ENCODE results near the gene FNBP1.
"Not testable (repeated sequence)": the region's sequence is repeated elsewhere in the genome, so short reads cannot be mapped to it uniquely, and the experiment has no call there.

Gene FNBP1

DNA sequence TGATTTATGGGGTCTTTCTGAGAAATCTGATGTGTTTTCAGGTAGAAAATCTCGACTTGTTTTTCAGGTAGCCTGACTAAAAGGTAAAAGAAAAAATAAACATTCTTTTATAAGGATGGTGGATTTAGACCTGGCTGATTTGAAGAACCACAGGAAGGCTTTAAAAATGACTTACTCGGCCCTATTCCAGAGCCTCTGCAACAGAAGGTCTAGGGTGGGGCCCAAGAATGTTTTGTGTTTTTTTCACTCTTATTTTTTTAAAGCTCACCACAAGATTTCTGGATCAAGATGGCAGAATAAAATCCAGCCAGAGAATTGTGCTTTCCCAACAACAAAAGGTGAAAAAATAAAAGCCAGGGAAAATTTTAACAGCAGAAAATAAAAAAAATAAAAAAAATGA is 59.1 kb downstream of the FNBP1 start:
- TF ChIP-seq EZH2 (optimal IDR thresholded peaks at IDR 0.05; ENCODE audit: low read depth, low read length): no peak
- no peak for TF ChIP-seq EZH2phosphoT487 (IDR thresholded peaks at IDR 0.05; ENCODE audit: low read length)
- TF ChIP-seq, protein P1, sequence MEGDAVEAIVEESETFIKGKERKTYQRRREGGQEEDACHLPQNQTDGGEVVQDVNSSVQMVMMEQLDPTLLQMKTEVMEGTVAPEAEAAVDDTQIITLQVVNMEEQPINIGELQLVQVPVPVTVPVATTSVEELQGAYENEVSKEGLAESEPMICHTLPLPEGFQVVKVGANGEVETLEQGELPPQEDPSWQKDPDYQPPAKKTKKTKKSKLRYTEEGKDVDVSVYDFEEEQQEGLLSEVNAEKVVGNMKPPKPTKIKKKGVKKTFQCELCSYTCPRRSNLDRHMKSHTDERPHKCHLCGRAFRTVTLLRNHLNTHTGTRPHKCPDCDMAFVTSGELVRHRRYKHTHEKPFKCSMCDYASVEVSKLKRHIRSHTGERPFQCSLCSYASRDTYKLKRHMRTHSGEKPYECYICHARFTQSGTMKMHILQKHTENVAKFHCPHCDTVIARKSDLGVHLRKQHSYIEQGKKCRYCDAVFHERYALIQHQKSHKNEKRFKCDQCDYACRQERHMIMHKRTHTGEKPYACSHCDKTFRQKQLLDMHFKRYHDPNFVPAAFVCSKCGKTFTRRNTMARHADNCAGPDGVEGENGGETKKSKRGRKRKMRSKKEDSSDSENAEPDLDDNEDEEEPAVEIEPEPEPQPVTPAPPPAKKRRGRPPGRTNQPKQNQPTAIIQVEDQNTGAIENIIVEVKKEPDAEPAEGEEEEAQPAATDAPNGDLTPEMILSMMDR (IDR thresholded peaks at IDR 0.05; ENCODE audit: low read length): no peak
- no peaks in the 10 kb centered on the region for H4K20me1 ChIP-seq (ENCODE audit: insufficient read depth, low read length)
- no peaks in the 10 kb centered on the region for H3K9me3 ChIP-seq (replicated peaks; ENCODE audit: insufficient read depth, low read length)
- no peak overlapping the region for H3K27ac ChIP-seq (ENCODE audit: low read length)
- H2AFZ ChIP-seq (ENCODE audit: low read length): no peak overlapping the region
- H3K9ac ChIP-seq (ENCODE audit: low read length): no peak overlapping the region
- no peaks in the 10 kb centered on the region for H3K27me3 ChIP-seq (replicated peaks; ENCODE audit: insufficient read depth, low read length)
- no peaks in the 10 kb centered on the region for H3K36me3 ChIP-seq (replicated peaks; ENCODE audit: insufficient read depth, low read length)
- peaks cover 19% of the 10 kb centered on the region; the same call in 1 of the 2 replicates for H3K79me2 ChIP-seq (ENCODE audit: low read length)
- H3K4me1 ChIP-seq (ENCODE audit: low read length): peaks cover 10% of the 10 kb centered on the region
- no peak overlapping the region for H3K4me3 ChIP-seq (ENCODE audit: low read length)
- H3F3A ChIP-seq (ENCODE audit: insufficient read depth, low read length): peaks cover 4% of the 10 kb centered on the region; the same call in 1 of the 2 replicates
- no peak overlapping the region for H3K4me2 ChIP-seq (ENCODE audit: low read depth, low read length)
- H3K9me2 ChIP-seq (replicated peaks; ENCODE audit: insufficient read depth, low read length): no peaks in the 10 kb centered on the region
- no peak for DNase-seq

DNA sequence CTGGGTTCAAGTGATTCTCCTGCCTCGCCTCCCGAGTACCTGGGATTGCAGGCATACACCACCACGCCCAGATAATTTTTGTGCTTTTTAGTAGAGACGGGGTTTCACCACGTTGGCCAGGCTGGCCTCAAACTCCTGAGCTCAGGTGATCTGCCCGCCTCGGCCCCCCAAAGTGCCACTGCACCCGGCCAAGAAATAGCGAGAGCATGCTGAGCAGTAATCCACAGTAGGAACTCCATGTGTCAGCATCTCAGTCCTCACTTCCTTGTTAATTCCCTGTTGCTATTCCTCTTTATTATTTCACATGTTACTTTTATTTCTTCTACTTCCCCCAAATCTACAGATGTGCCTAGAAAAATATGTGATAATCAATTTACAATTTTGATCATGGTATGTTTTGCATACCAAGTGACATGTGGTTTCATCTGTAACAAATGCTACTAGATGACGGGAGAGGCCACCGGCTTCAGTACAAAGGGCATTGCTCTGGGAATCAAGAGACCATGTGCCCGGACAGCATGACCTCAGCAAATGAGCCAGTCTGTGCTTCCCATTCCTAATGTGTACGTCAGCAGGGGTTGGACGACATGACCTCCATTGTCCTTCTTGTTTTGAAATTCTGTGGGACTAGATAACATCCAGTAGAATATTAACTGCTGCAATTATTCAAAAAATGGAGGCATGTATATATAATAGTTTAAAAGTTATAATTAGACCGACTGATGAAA is 61.6 kb downstream of the FNBP1 start:
- H3K36me3 ChIP-seq (replicated peaks; ENCODE audit: insufficient read depth, low read length): no peaks in the 10 kb centered on the region
- no peak overlapping the region for H3K4me3 ChIP-seq (ENCODE audit: low read length)
- peaks cover 11% of the 10 kb centered on the region; the same call in 1 of the 2 replicates for H3K79me2 ChIP-seq (ENCODE audit: low read length)
- no peak overlapping the region for H3K9ac ChIP-seq (ENCODE audit: low read length)
- no peaks in the 10 kb centered on the region for H3K9me2 ChIP-seq (replicated peaks; ENCODE audit: insufficient read depth, low read length)
- no peak overlapping the region for H3K27ac ChIP-seq (ENCODE audit: low read length)
- no peak for DNase-seq
- no peaks in the 10 kb centered on the region for H3K27me3 ChIP-seq (replicated peaks; ENCODE audit: insufficient read depth, low read length)
- H3K4me2 ChIP-seq (ENCODE audit: low read depth, low read length): no peak overlapping the region
- H4K20me1 ChIP-seq (ENCODE audit: insufficient read depth, low read length): no peaks in the 10 kb centered on the region
- no peaks in the 10 kb centered on the region for H3K4me1 ChIP-seq (ENCODE audit: low read length)
- H3F3A ChIP-seq (ENCODE audit: insufficient read depth, low read length): no peaks in the 10 kb centered on the region
- H3K9me3 ChIP-seq (replicated peaks; ENCODE audit: insufficient read depth, low read length): no peaks in the 10 kb centered on the region
- TF ChIP-seq EZH2phosphoT487 (IDR thresholded peaks at IDR 0.05; ENCODE audit: low read length) (no peak), EZH2 (optimal IDR thresholded peaks at IDR 0.05; ENCODE audit: low read depth, low read length) (no peak)
- TF ChIP-seq, protein P1 (IDR thresholded peaks at IDR 0.05; ENCODE audit: low read length): no peak
- H2AFZ ChIP-seq (ENCODE audit: low read length): no peak overlapping the region

DNA sequence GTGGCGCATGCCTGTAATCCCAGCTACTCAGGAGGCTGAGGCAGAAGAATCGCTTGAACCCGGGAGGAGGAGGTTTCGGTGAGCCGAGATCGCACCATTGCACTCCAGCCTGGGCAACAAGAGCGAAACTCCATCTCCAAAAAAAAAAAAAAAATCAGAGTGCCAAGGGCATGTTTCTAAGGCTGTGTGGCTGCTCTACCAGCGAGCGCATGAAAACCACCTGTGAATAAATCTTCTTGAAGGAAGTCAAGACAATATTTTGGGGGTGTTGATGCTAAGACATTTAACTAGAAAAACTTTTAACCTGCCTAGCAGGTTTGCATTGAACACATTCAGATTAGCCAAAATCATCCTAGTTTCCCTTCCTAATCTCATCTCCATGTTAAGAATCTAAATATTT is 62.8 kb downstream of the FNBP1 start:
- H3K4me3 ChIP-seq (ENCODE audit: low read length); H4K20me1 ChIP-seq (ENCODE audit: insufficient read depth, low read length); DNase-seq; H3K27me3 ChIP-seq (replicated peaks; ENCODE audit: insufficient read depth, low read length); H3K9ac ChIP-seq (ENCODE audit: low read length); H3K27ac ChIP-seq (ENCODE audit: low read length); H3K9me3 ChIP-seq (replicated peaks; ENCODE audit: insufficient read depth, low read length); H3K4me2 ChIP-seq (ENCODE audit: low read depth, low read length); H3K79me2 ChIP-seq (ENCODE audit: low read length); H3K36me3 ChIP-seq (replicated peaks; ENCODE audit: insufficient read depth, low read length); H3F3A ChIP-seq (ENCODE audit: insufficient read depth, low read length); H2AFZ ChIP-seq (ENCODE audit: low read length); H3K4me1 ChIP-seq (ENCODE audit: low read length); H3K9me2 ChIP-seq (replicated peaks; ENCODE audit: insufficient read depth, low read length): not testable (repeated sequence)

DNA sequence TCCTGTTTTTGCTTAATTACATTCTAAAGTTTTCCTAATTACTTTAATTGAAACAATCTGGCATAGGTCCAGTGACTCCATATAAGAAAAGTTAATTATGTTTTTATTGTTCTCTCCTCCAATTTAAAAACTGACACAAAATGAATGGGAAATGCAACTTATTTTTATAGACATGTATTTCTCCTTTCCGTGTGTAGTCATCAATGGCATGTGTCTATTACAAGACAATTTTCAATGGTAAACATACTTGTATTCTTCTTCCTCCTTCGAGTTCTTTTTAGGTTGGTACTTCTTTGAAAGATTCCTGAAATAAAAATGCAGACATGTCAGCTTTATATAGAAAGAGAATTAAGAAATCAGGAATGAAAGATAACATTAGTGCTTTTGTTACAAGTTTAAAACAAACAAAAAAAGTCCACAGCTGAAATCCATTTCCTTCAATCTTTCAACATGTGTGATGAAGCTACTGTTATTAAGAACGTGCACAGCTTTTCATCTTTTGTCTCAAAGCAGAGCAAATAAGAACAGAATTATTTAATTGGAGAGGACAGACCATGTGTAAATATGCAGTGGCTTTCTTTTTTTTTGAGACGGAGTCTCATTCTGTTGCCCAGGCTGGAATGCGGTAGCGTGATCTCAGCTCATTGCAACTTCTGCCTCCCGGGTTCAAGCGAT is 63.8 kb downstream of the FNBP1 start:
- H3K27ac ChIP-seq (ENCODE audit: low read length): no peak overlapping the region
- no peaks in the 10 kb centered on the region for H3K9me3 ChIP-seq (replicated peaks; ENCODE audit: insufficient read depth, low read length)
- no peak for DNase-seq
- peaks cover under 1% of the 10 kb centered on the region; the same call in 1 of the 2 replicates for H3K79me2 ChIP-seq (ENCODE audit: low read length)
- H3K4me3 ChIP-seq (ENCODE audit: low read length): no peak overlapping the region
- no peaks in the 10 kb centered on the region for H3K9me2 ChIP-seq (replicated peaks; ENCODE audit: insufficient read depth, low read length)
- H3K4me2 ChIP-seq (ENCODE audit: low read depth, low read length): no peak overlapping the region
- TF ChIP-seq, protein P1 (IDR thresholded peaks at IDR 0.05; ENCODE audit: low read length): no peak
- TF ChIP-seq EZH2 (optimal IDR thresholded peaks at IDR 0.05; ENCODE audit: low read depth, low read length) (no peak), EZH2phosphoT487 (IDR thresholded peaks at IDR 0.05; ENCODE audit: low read length) (no peak)
- no peak overlapping the region for H3K9ac ChIP-seq (ENCODE audit: low read length)
- H3K36me3 ChIP-seq (replicated peaks; ENCODE audit: insufficient read depth, low read length): no peaks in the 10 kb centered on the region
- H3F3A ChIP-seq (ENCODE audit: insufficient read depth, low read length): no peaks in the 10 kb centered on the region
- H4K20me1 ChIP-seq (ENCODE audit: insufficient read depth, low read length): no peaks in the 10 kb centered on the region
- H3K4me1 ChIP-seq (ENCODE audit: low read length): no peaks in the 10 kb centered on the region
- H2AFZ ChIP-seq (ENCODE audit: low read length): no peak overlapping the region
- no peaks in the 10 kb centered on the region for H3K27me3 ChIP-seq (replicated peaks; ENCODE audit: insufficient read depth, low read length)
